ENCODE data around the gene SLX4IP. TPM values are rescaled to one million over a fixed set of nuclear protein-coding genes. Genes with fewer than 3 reads are reported as not detected.
A peak's percentile ranks its signal among the peaks of the same experiment; 100 is the strongest.

The SLX4IP gene
- total and polyA plus RNA-seq, 2 donors (not counting 3 experiments of a cell fraction or from before 2014, with no cell fraction given), result 1.9 to 4.5 TPM

DNA sequence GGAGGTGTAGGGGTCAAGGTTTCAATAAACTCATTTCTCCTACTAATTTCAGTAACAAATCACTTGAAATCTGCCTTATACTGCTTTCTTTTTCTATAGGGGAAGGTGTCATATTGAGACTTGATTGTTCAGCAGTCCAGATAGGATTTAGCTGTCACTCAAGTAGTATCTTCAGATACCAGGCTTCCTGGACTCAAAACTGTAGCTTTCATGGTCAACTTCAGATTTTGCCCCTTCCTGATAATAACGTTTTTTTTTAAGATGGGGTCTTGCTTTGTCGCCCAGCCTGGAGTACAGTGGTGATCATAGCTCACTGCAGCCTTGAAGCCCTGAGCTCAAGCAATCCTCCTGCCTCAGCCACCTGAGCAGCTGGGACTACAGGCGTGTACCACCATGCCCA, 160.9 kb downstream of the SLX4IP start:
- TF ChIP-seq POLR2A (IDR thresholded peaks at IDR 0.05; ENCODE audit: low read depth, low read length) (no peak), MYC (IDR thresholded peaks at IDR 0.05; ENCODE audit: low read depth, low read length) (no peak)
- POLR2A ChIA-PET, result no interaction called here
- Histone ChIP-seq H4K20me1 (replicated peaks; ENCODE audit: control insufficient read depth, extremely low read depth, insufficient read depth, low read length) (no peaks in the 10 kb centered on the region), H3K4me3 (replicated peaks in 1 of 3; ENCODE audit: insufficient read depth in 1 of 3, low read depth in 1 of 3, low read length in 3 of 3) (no peak overlapping the region), H3K4me1 (ENCODE audit: control insufficient read depth, extremely low read depth, insufficient read depth, low read length) (peaks cover 43% of the 10 kb centered on the region), H2AFZ (ENCODE audit: low read depth, low read length) (no peak overlapping the region), H3K4me2 (ENCODE audit: insufficient read depth, low read length) (no peak overlapping the region), H3K9me3 (replicated peaks; ENCODE audit: control insufficient read depth, insufficient read depth, low read length) (no peaks in the 10 kb centered on the region), H3K27me3 (ENCODE audit: control insufficient read depth in 2 of 2, insufficient read depth in 2 of 2, low read length in 2 of 2) (no peaks in the 10 kb centered on the region), H3K27ac (ENCODE audit: insufficient read depth, low read depth, low read length) (no peak overlapping the region), H3K36me3 (ENCODE audit: control insufficient read depth in 2 of 2, extremely low read depth in 1 of 2, insufficient read depth in 2 of 2, low read length in 2 of 2) (no peaks in the 10 kb centered on the region), H3K9ac (replicated peaks; ENCODE audit: extremely low read depth, insufficient read depth, low read length) (no peak overlapping the region), H3K9me1 (replicated peaks; ENCODE audit: control insufficient read depth, extremely low read depth, insufficient read depth, low read length) (no peaks in the 10 kb centered on the region), H3K79me2 (ENCODE audit: control insufficient read depth, insufficient read depth, low read length) (no peaks in the 10 kb centered on the region)
- CTCF ChIA-PET, result interaction anchor here (2.1 kb wide), 1 partner anchor 13 kb away, joined by 11 read pairs; no protein-coding TSS in a partner anchor
- BruUV-seq (replicated peaks), result no TSS peak
- intact Hi-C loops (cut with micrococcal nuclease), result loop anchor here (5.0 kb wide), 2 partner anchors 39 to 244 kb away; no protein-coding TSS in a partner anchor
- dilution Hi-C loops (cut with MboI; ENCODE audit: extremely low pct_ligation_motif_present, low sequenced_read_pairs), result no loop called here
- no peak for DNase-seq (ENCODE audit: low read depth, low spot score)
- no peak for FAIRE-seq

DNA sequence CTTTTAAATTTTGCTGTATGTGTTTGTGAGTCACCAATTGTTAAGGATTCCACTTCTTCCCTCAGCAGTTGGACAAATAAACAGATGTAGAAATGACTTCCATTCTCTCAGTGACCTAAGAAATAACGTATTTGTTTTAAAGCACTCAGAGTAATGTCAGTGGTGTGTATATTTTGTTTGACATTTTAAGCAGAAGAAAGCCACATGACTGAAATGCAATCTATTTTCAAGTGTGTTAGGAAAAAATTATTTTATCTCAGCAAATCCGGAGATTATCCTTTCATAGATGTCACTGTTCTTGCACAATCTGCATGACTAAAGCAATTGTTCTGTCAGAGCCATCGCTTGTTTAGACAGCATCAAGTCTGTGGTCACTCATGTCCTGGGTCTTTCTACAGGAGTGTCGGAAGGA, 161.6 kb downstream of the SLX4IP start:
- CTCF ChIA-PET, result interaction anchor here (1.0 to 2.1 kb wide), 5 partner anchors 10 to 44 kb away, joined by 3 to 11 read pairs (median 3); no protein-coding TSS in a partner anchor
- H3K9ac ChIP-seq (replicated peaks; ENCODE audit: extremely low read depth, insufficient read depth, low read length), result no peak overlapping the region

More for the DNA sequence above, 161.6 kb downstream of the SLX4IP start:
- no peak overlapping the region for H2AFZ ChIP-seq (ENCODE audit: low read depth, low read length)
- peak overlapping the region; percentile 25 for H3K27ac ChIP-seq (ENCODE audit: insufficient read depth, low read depth, low read length)
- no peaks in the 10 kb centered on the region for H4K20me1 ChIP-seq (replicated peaks; ENCODE audit: control insufficient read depth, extremely low read depth, insufficient read depth, low read length)
- FAIRE-seq (peak; percentile 26), DNase-seq (ENCODE audit: low read depth, low spot score) (peak; percentile 55)
- no peaks in the 10 kb centered on the region for H3K27me3 ChIP-seq (ENCODE audit: control insufficient read depth in 2 of 2, insufficient read depth in 2 of 2, low read length in 2 of 2)
- H3K9me3 ChIP-seq (replicated peaks; ENCODE audit: control insufficient read depth, insufficient read depth, low read length), result no peaks in the 10 kb centered on the region
- peak overlapping the region; percentile 52 for H3K4me2 ChIP-seq (ENCODE audit: insufficient read depth, low read length)
- H3K79me2 ChIP-seq (ENCODE audit: control insufficient read depth, insufficient read depth, low read length), result no peaks in the 10 kb centered on the region
- no peak overlapping the region for H3K4me3 ChIP-seq (replicated peaks in 1 of 3; ENCODE audit: insufficient read depth in 1 of 3, low read depth in 1 of 3, low read length in 3 of 3)
- TF ChIP-seq POLR2A (IDR thresholded peaks at IDR 0.05; ENCODE audit: low read depth, low read length) (no peak), MYC (IDR thresholded peaks at IDR 0.05; ENCODE audit: low read depth, low read length) (no peak), FOS (IDR thresholded peaks at IDR 0.05; ENCODE audit: borderline replicate concordance, insufficient read depth, low read length) (peak; percentile 27)
- dilution Hi-C loops (cut with MboI; ENCODE audit: extremely low pct_ligation_motif_present, low sequenced_read_pairs) (no loop called here), intact Hi-C loops (cut with micrococcal nuclease) (loop anchor here (5.0 kb wide), 2 partner anchors 39 to 244 kb away; no protein-coding TSS in a partner anchor)
- no peaks in the 10 kb centered on the region for H3K9me1 ChIP-seq (replicated peaks; ENCODE audit: control insufficient read depth, extremely low read depth, insufficient read depth, low read length)
- POLR2A ChIA-PET, result no interaction called here
- H3K36me3 ChIP-seq (ENCODE audit: control insufficient read depth in 2 of 2, extremely low read depth in 1 of 2, insufficient read depth in 2 of 2, low read length in 2 of 2), result no peaks in the 10 kb centered on the region
- no TSS peak for BruUV-seq (replicated peaks)
- peaks cover 36% of the 10 kb centered on the region for H3K4me1 ChIP-seq (ENCODE audit: control insufficient read depth, extremely low read depth, insufficient read depth, low read length)
